Renal cortical epithelial cell (primary cell): ENCODE results near the gene IQCN. TPM values are rescaled to one million over a fixed set of nuclear protein-coding genes. Genes with fewer than 3 reads are reported as not detected.

ENCODE experiments used
- DNase-seq: peaks from one replicate; pipeline ENCODE4 v3.0.0-alpha.2; 2011; ENCODE audit warnings: low read depth
- total RNA-seq: library from RNA; depleted of rRNA; stranded (reverse); fragments of >200 nt; gene quantifications from 2 replicates; pipeline ENCODE4 v1.2.3, GENCODE V29; 2014

The IQCN gene
- total RNA-seq, 1 donor from 2014 or later, result 0.50 TPM

- no peak for DNase-seq
These were observed 9.2 kb downstream of the IQCN start for GRCh38 chr19:18264971-18265540.

- no peak for DNase-seq
These were observed 10.0 kb downstream of the IQCN start for GRCh38 chr19:18264137-18264854.

GRCh38 chr19:18263324-18264136 lies 10.7 kb downstream of the IQCN start:
- no peak for DNase-seq

- DNase-seq, result no peak
These were observed 11.3 kb downstream of the IQCN start for GRCh38 chr19:18262917-18263316.

- DNase-seq, result no peak
These were observed 12.1 kb downstream of the IQCN start for GRCh38 chr19:18262144-18262543.

- DNase-seq, result no peak
These were observed 12.8 kb downstream of the IQCN start for GRCh38 chr19:18261474-18261873.

- no peak for DNase-seq
These were observed 14.4 kb downstream of the IQCN start for GRCh38 chr19:18259893-18260292.

GRCh38 chr19:18257503-18258470 lies 16.5 kb downstream of the IQCN start:
- no peak for DNase-seq

GRCh38 chr19:18254546-18255503 lies 19.4 kb downstream of the IQCN start:
- DNase-seq, result no peak

- DNase-seq, result peak; percentile 74
These were observed 20.5 kb downstream of the IQCN start for GRCh38 chr19:18253716-18254115.

- DNase-seq, result no peak
These were observed 21.1 kb downstream of the IQCN start for GRCh38 chr19:18253130-18253529.

- no peak for DNase-seq
These were observed 21.9 kb downstream of the IQCN start for GRCh38 chr19:18252370-18252717.

- DNase-seq, result peak; percentile 52
These were observed 22.5 kb downstream of the IQCN start for GRCh38 chr19:18251587-18252369.

- DNase-seq, result no peak
These were observed 24.4 kb downstream of the IQCN start for GRCh38 chr19:18249834-18250233.

GRCh38 chr19:18245297-18245696 lies 29.0 kb downstream of the IQCN start:
- no peak for DNase-seq

GRCh38 chr19:18239303-18239702 lies 34.9 kb downstream of the IQCN start:
- no peak for DNase-seq

- no peak for DNase-seq
These were observed 40.1 kb downstream of the IQCN start for GRCh38 chr19:18234194-18234593.

GRCh38 chr19:18233224-18233825 lies 40.9 kb downstream of the IQCN start:
- DNase-seq, result peak; percentile 12

- DNase-seq, result no peak
These were observed 41.6 kb downstream of the IQCN start for GRCh38 chr19:18232540-18233223.
